HEK293 (cell line): ENCODE data around the gene PRKAG2.

Source experiments
- CTCF ChIA-PET: fragments of 350-600 bp; formaldehyde crosslinking; extraction: SDS; loops from one replicate; lab custom pipeline; 2021; ENCODE audit warnings: antibody characterized with exemption; lab: Yijun Ruan, JAX
- POLR2A ChIA-PET: fragments of 300-600 bp; formaldehyde crosslinking; extraction: SDS; loops from one replicate; lab custom pipeline; 2020; ENCODE audit warnings: antibody characterized with exemption, inconsistent platforms; lab: Yijun Ruan, JAX
- H3K27ac ChIP-seq: fragments of 200-500 bp; sonication (Bioruptor generic); 2 replicates; pipeline ENCODE4 v1.5.1; 2014; ENCODE audit warnings: low read depth, low read length, control low read depth, inconsistent platforms; ENCODE audit errors: extremely low read depth
- H3K36me3 ChIP-seq, 2 experiments: fragments of 200-500 bp in 1 of 2; sonication (Bioruptor generic) in 1 of 2; 1 replicate in 1 of 2; 2 replicates in 1 of 2; pipeline ENCODE4 v1.5.1; 2014 to 2017; ENCODE audit warnings: inconsistent platforms in 2 of 2, low read length in 2 of 2; ENCODE audit not compliant: control insufficient read depth in 2 of 2, insufficient read depth in 1 of 2
- H3K4me1 ChIP-seq: fragments of 200-500 bp; sonication (Bioruptor generic); 2 replicates; pipeline ENCODE4 v1.5.1; 2014; ENCODE audit warnings: mild to moderate bottlenecking, low read length, inconsistent platforms; ENCODE audit not compliant: control insufficient read depth, insufficient read depth
- H3K4me3 ChIP-seq: 2 replicates; pipeline ENCODE4 v1.5.1; 2011; ENCODE audit warnings: low read depth, mild to moderate bottlenecking, control low read depth, low read length, moderate library complexity
- H3K9me3 ChIP-seq: fragments of 200-500 bp; sonication (Bioruptor generic); 2 replicates; pipeline ENCODE4 v1.5.1; 2014; ENCODE audit warnings: low read depth, low read length, inconsistent platforms; ENCODE audit not compliant: control insufficient read depth, insufficient read depth
- BCL11B ChIP-seq: fragments of 450-650 bp; formaldehyde crosslinking; IDR thresholded peaks from 2 replicates; pipeline ENCODE4 v1.5.1; 2016; ENCODE audit warnings: low read depth, missing biosample characterization, missing genetic modification characterization
- PRDM4 ChIP-seq: fragments of 450-650 bp; formaldehyde crosslinking; IDR thresholded peaks from 2 replicates; pipeline ENCODE4 v1.5.1; 2017; ENCODE audit warnings: missing biosample characterization, missing genetic modification characterization
- SETDB1 ChIP-seq: IDR thresholded peaks from one replicate; pipeline ENCODE4 v1.6.1; 2017; ENCODE audit warnings: mild to moderate bottlenecking, low read length, moderate library complexity, mixed read lengths; ENCODE audit not compliant: insufficient read length
- SP2 ChIP-seq: fragments of 450-650 bp; formaldehyde crosslinking; IDR thresholded peaks from 2 replicates; pipeline ENCODE4 v1.5.1; 2016; ENCODE audit warnings: missing biosample characterization, missing genetic modification characterization
- ZBTB10 ChIP-seq: fragments of 450-650 bp; formaldehyde crosslinking; IDR thresholded peaks from 2 replicates; pipeline ENCODE4 v1.5.1; 2016; ENCODE audit warnings: missing biosample characterization, missing genetic modification characterization
- ZIC2 ChIP-seq: fragments of 450-650 bp; formaldehyde crosslinking; IDR thresholded peaks from 2 replicates; pipeline ENCODE4 v1.5.1; 2016; ENCODE audit warnings: missing biosample characterization, missing genetic modification characterization
- ZNF155 ChIP-seq: fragments of 450-650 bp; formaldehyde crosslinking; IDR thresholded peaks from 2 replicates; pipeline ENCODE4 v1.5.1; 2016; ENCODE audit warnings: missing biosample characterization, missing genetic modification characterization
- ZNF157 ChIP-seq: fragments of 450-650 bp; formaldehyde crosslinking; IDR thresholded peaks from 2 replicates; pipeline ENCODE4 v1.5.1; 2016; ENCODE audit warnings: missing biosample characterization, missing genetic modification characterization
- ZNF19 ChIP-seq: fragments of 450-650 bp; formaldehyde crosslinking; IDR thresholded peaks from 2 replicates; pipeline ENCODE4; 2016; ENCODE audit warnings: missing biosample characterization, missing genetic modification characterization, low read depth
- ZNF280D ChIP-seq: fragments of 450-650 bp; formaldehyde crosslinking; IDR thresholded peaks from 2 replicates; pipeline ENCODE4 v1.5.1; 2016; ENCODE audit warnings: missing biosample characterization, missing genetic modification characterization
- ZNF311 ChIP-seq: fragments of 450-650 bp; formaldehyde crosslinking; IDR thresholded peaks from 2 replicates; pipeline ENCODE4 v1.5.1; 2017; ENCODE audit warnings: missing biosample characterization, missing genetic modification characterization, borderline replicate concordance
- ZNF366 ChIP-seq: fragments of 450-650 bp; formaldehyde crosslinking; conservative IDR thresholded peaks from 2 replicates; pipeline ENCODE4 v1.5.1; 2016; ENCODE audit warnings: missing biosample characterization, missing genetic modification characterization
- ZNF571 ChIP-seq: fragments of 450-650 bp; formaldehyde crosslinking; IDR thresholded peaks from 2 replicates; pipeline ENCODE4 v1.5.0; 2017; ENCODE audit warnings: missing biosample characterization, missing genetic modification characterization
- ZNF621 ChIP-seq: fragments of 450-650 bp; formaldehyde crosslinking; IDR thresholded peaks from 2 replicates; pipeline ENCODE4 v1.5.1; 2017; ENCODE audit warnings: missing biosample characterization, missing genetic modification characterization
- ZNF624 ChIP-seq: fragments of 450-650 bp; formaldehyde crosslinking; IDR thresholded peaks from 2 replicates; pipeline ENCODE4 v1.5.1; 2017; ENCODE audit warnings: missing biosample characterization, missing genetic modification characterization
- ZNF664 ChIP-seq: fragments of 450-650 bp; formaldehyde crosslinking; IDR thresholded peaks from 2 replicates; pipeline ENCODE4 v1.5.1; 2016; ENCODE audit warnings: missing biosample characterization, missing genetic modification characterization
- TF ChIP-seq, protein P1 (sequence below): fragments of 450-650 bp; formaldehyde crosslinking; conservative IDR thresholded peaks from 2 replicates; pipeline ENCODE4 v1.5.1; 2016; ENCODE audit warnings: low read depth, missing biosample characterization, missing genetic modification characterization

Gene PRKAG2

GRCh38 chr7:151634643-151635042, 242.3 kb downstream of the PRKAG2 start:
- TF ChIP-seq ZNF280D, result peak; percentile 85
- TF ChIP-seq BCL11B (tag by site-specific recombination), result no peak
- no peak for TF ChIP-seq ZNF621
- peak; percentile 100 for TF ChIP-seq ZNF664 (tag by site-specific recombination)
- Histone ChIP-seq H3K9me3 (no peaks in the 10 kb centered on the region), H3K36me3 (no peaks in the 10 kb centered on the region), H3K4me3 (no peak overlapping the region), H3K4me1 (0 out of 2 replicates have a peak, but pooled peaks cover 4% of the 10 kb centered on the region), H3K27ac (no peak overlapping the region)
- CTCF ChIA-PET, result interaction anchor here (0.7 to 2.3 kb wide), 10 partner anchors 10 to 316 kb away, joined by 3 to 7 read pairs (median 4); no protein-coding TSS in a partner anchor
- POLR2A ChIA-PET, result no interaction called here

GRCh38 chr7:151633516-151633812, 243.5 kb downstream of the PRKAG2 start:
- TF ChIP-seq ZNF311 (tag by site-specific recombination) (peak; percentile 3; the same call in 1 of the 2 replicates), SETDB1 (peak; percentile 79), ZNF157 (tag by site-specific recombination) (no peak)
- Histone ChIP-seq H3K4me3 (no peak overlapping the region), H3K27ac (no peak overlapping the region), H3K36me3 (no peaks in the 10 kb centered on the region), H3K9me3 (no peaks in the 10 kb centered on the region), H3K4me1 (0 out of 2 replicates have a peak, but pooled peaks cover 4% of the 10 kb centered on the region)
- ChIA-PET POLR2A (no interaction called here), CTCF (interaction anchor here (1.0 to 2.7 kb wide), 6 partner anchors 17 to 104 kb away, joined by 3 to 12 read pairs (median 6); no protein-coding TSS in a partner anchor)

- Histone ChIP-seq H3K36me3 (no peaks in the 10 kb centered on the region), H3K27ac (no peak overlapping the region), H3K9me3 (no peaks in the 10 kb centered on the region), H3K4me1 (0 out of 2 replicates have a peak, but pooled peaks cover 4% of the 10 kb centered on the region), H3K4me3 (no peak overlapping the region)
- ChIA-PET POLR2A (interaction anchor here (0.8 to 1.6 kb wide), 3 partner anchors 13 to 291 kb away, joined by 3 to 5 read pairs (median 4); partner anchors contain the start of gene NUB1), CTCF (interaction anchor here (1.0 to 2.7 kb wide), 6 partner anchors 18 to 104 kb away, joined by 3 to 12 read pairs (median 4); no protein-coding TSS in a partner anchor)
- TF ChIP-seq ZIC2, result no peak
- no peak for TF ChIP-seq ZNF19 (tag by site-specific recombination)
- TF ChIP-seq ZNF571 (tag by site-specific recombination), result no peak
- no peak for TF ChIP-seq SP2 (tag by site-specific recombination)
- TF ChIP-seq PRDM4 (tag by site-specific recombination), result no peak
- no peak for TF ChIP-seq ZNF366
- TF ChIP-seq ZNF155 (tag by site-specific recombination), result no peak
- TF ChIP-seq, protein P1, sequence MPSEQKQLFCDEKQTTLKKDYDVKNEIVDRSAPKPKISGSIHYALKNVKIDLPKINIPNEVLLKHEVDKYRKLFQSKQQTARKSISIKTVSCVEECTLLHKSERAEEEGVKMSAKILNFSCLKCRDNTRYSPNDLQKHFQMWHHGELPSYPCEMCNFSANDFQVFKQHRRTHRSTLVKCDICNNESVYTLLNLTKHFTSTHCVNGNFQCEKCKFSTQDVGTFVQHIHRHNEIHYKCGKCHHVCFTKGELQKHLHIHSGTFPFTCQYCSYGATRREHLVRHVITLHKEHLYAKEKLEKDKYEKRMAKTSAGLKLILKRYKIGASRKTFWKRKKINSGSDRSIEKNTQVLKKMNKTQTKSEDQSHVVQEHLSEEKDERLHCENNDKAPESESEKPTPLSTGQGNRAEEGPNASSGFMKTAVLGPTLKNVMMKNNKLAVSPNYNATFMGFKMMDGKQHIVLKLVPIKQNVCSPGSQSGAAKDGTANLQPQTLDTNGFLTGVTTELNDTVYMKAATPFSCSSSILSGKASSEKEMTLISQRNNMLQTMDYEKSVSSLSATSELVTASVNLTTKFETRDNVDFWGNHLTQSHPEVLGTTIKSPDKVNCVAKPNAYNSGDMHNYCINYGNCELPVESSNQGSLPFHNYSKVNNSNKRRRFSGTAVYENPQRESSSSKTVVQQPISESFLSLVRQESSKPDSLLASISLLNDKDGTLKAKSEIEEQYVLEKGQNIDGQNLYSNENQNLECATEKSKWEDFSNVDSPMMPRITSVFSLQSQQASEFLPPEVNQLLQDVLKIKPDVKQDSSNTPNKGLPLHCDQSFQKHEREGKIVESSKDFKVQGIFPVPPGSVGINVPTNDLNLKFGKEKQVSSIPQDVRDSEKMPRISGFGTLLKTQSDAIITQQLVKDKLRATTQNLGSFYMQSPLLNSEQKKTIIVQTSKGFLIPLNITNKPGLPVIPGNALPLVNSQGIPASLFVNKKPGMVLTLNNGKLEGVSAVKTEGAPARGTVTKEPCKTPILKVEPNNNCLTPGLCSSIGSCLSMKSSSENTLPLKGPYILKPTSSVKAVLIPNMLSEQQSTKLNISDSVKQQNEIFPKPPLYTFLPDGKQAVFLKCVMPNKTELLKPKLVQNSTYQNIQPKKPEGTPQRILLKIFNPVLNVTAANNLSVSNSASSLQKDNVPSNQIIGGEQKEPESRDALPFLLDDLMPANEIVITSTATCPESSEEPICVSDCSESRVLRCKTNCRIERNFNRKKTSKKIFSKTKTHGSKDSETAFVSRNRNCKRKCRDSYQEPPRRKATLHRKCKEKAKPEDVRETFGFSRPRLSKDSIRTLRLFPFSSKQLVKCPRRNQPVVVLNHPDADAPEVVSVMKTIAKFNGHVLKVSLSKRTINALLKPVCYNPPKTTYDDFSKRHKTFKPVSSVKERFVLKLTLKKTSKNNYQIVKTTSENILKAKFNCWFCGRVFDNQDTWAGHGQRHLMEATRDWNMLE (tag by site-specific recombination), result no peak
- TF ChIP-seq ZBTB10 (tag by site-specific recombination), result no peak
- no peak for TF ChIP-seq ZNF624 (tag by site-specific recombination)
Observed at GRCh38 chr7:151632750-151633515, 244.0 kb downstream of the PRKAG2 start.
